NCI-H2227 (cell line): ENCODE results near the gene UBE2E1.
"Not testable (repeated sequence)": the region's sequence is repeated elsewhere in the genome, so short reads cannot be mapped to it uniquely, and the experiment has no call there.

Source experiments
- DNase-seq: peaks from one replicate; lab custom pipeline; 2025; ENCODE audit not compliant: unreplicated experiment; lab: John Stamatoyannopoulos, UW

UBE2E1 gene

DNA sequence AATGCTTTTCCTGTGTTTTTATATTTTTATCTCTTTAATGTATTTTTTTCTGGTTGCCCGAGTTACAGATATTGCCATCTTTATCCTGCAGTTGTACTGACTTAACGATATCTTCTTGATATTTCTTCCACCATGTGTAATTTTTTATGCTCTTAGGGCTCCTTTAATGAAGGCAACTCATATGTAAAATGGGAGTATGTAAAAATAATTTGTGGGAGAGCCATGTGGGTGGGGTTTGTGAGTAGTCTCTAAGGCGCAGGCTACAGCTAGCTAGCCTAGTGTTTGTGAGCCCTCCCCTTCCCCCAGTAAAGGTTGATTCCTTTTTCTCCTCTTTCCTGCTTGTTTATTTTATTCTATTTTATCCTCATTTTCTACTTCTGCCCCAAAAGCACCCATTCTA lies 38.1 kb downstream of the UBE2E1 start:
- no peak for DNase-seq

GRCh38 chr3:23845326-23846216 lies 39.8 kb downstream of the UBE2E1 start:
- no peak for DNase-seq

DNA sequence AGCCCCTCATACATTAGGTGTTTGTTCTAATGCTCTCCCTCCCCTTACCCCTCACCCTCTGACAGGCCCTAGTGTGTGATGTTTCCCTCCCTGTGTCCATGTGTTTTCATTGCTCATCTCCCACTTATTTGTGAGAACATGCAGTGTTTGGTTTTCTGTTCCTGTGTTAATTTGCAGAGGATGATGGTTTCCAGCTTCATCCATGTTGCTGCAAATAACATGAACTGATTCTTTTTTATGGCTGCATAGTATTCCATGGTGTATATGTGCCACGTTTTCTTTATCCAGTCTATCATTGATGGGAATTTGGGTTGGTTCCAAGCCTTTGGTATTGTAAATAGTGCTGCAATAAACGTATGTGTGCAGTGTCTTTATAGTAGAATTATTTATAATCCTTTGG lies 43.7 kb downstream of the UBE2E1 start:
- not testable (repeated sequence) for DNase-seq

- no peak for DNase-seq
Observed at GRCh38 chr3:23856286-23856685, 50.5 kb downstream of the UBE2E1 start.

- no peak for DNase-seq
Observed at GRCh38 chr3:23859012-23859743, 53.4 kb downstream of the UBE2E1 start.

- no peak for DNase-seq
Observed at GRCh38 chr3:23859839-23860382, 54.2 kb downstream of the UBE2E1 start.

GRCh38 chr3:23861689-23862088 lies 55.9 kb downstream of the UBE2E1 start:
- no peak for DNase-seq

DNA sequence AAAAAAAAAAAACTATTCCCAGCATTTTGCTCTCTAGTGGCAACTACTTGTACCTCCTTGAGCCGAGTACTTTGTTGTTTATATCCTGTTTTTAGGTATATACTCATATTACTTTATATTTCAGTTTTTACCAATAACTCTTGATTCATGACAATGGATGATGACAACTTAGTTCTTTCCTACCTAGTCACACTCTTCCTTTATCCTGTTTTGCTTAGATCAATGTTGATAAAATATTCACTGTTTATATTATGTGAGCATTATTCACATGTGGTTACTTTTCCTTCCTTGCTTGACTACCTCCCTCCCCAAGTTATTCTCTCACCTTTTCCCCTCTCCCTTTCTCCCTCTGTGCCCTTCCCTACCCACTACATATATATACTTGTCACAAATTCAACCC lies 57.3 kb downstream of the UBE2E1 start:
- DNase-seq: no peak

- no peak for DNase-seq
Observed at GRCh38 chr3:23864931-23865330, 59.2 kb downstream of the UBE2E1 start.

- peak; percentile 13 for DNase-seq
Observed at GRCh38 chr3:23865595-23866396, 60.0 kb downstream of the UBE2E1 start.

- no peak for DNase-seq
Observed at GRCh38 chr3:23867400-23867799, 61.6 kb downstream of the UBE2E1 start.

- no peak for DNase-seq
Observed at GRCh38 chr3:23867838-23868237, 62.1 kb downstream of the UBE2E1 start.

DNA sequence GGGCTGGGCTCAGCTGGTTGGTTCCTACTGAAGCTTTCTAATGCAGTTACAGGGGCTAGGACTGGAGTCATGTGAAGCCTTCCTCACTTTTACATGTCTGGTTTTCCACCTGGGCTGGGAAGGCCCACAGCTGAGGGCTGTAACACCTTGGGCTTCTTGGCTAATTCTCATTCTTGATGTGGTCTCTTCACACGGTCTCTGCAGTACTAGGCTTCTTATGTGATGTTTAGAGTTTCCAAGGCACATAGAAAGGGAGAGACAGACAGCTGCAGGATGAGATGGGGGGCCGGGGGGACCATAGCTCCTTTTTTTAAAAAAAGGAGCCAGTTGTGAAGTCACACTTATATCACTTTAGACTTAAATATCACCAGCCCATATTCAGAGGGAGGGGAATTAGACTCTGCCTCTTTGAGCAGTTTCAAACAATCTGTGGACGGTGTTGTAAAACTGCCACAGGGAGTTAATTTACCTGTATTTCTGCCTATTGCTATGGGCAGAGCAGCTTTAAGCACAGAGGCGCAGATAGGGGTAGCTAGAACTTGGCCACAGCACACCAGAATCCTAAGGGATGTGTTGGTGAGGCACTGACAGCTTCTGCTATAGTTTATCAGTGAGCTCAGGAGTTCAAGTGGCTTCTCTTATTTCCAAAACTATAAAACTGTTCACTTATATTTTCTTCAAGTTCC lies 64.4 kb downstream of the UBE2E1 start:
- DNase-seq: no peak

GRCh38 chr3:23870663-23871043 lies 64.9 kb downstream of the UBE2E1 start:
- not testable (repeated sequence) for DNase-seq

GRCh38 chr3:23871361-23871760 lies 65.6 kb downstream of the UBE2E1 start:
- DNase-seq: not testable (repeated sequence)

DNA sequence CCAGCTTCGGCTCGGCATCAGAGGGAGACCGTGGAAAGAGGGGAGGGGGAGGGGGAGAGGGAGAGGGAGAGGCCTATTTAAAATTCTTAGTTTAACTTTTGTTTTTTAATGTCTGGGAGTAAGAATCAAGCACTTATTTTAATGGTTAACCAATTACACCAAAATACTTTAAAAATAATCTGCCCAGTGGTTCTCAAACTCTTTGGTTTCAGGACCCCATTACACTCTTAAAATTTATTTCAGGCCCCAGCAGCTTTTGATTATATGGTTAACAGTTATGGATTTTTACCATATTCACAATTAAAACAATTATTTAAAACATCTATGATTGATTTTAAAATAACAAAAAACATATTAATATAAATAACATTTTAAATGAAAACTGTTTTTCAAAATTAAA lies 66.6 kb downstream of the UBE2E1 start:
- DNase-seq: no peak

DNA sequence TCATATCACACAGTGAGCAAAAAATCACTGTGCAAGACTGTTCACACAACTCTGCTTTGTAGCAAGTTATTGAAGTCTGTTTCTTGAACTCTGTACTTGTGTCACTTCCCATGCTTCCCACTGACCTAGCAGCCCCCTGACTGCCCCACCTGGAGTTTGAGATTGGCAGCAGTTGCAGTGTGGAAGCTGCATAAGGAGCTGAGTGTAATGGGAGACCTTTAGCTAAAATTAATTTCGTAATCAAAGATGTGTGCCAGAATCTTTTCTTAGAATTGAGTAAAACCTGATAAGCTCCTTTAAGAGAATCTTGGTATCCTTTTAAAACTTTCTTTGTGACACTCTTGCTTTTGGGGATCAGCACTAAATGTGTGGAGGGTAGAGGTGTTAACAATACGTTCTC lies 68.2 kb downstream of the UBE2E1 start:
- no peak for DNase-seq

DNA sequence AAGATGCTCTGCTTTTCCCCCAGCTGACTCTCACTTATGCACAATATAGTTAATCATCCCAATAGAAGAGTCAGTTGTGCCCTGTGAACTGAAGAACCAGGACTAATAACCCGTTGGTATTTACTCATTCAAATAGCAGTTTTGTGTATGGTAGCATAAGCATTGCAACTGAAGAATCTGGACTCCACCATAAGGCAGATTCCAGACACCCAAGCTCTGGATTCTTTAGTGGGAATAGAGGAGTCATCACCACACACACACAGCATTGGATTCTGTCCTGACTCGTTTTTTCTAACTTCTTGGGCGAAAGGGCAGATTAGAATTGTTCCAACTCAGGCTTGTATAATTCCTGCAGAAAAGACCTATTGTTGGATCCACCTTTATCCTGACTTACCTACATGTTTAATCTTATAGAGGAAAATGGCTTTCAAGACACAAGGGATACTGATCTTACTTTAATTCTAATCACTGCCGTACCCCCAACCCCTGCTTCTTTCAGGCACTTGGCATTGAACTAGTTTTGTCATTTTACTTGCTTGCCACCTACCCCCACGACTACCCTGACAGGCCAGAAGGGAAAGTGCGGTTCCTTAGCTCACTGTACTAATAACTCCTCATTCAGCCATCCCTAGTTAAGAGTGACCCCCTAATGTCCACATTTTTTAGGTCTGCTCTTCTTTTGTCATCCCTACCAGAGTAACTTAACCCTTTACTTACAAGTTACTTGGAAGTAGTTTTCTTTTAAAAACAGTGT lies 68.8 kb downstream of the UBE2E1 start:
- DNase-seq: no peak

DNA sequence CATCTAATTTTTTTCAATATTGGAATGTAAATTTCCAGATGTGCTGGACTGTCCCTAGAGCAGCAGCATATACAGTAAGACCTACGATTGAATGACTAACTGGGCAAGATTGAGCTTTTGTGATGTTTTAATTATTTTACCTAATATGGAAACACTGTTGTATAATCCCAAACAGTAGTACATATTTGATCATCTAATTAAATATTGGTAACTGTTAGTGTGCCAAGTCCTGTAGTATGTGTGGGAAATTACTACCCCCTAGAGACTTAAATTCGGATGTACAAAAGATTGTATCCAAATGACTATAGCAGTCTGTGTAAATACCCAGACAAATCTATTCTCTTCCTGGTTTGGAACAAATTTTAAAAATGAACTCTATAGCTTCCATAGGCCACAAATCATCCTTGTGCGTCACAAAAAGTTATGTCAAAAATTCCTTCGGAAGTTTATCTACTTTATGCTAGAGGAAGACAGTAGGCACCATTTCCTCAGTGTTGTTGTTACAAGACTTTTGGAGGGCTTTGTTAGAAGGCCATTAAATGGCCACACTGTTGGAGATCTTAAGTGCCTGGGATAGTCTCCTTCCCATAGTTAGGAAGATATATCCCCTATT lies 69.5 kb downstream of the UBE2E1 start:
- no peak for DNase-seq
